ENCODE measurements around the gene RMDN3. TPM values are rescaled to one million over a fixed set of nuclear protein-coding genes. Genes with fewer than 3 reads are reported as not detected.

RMDN3 gene, protein sequence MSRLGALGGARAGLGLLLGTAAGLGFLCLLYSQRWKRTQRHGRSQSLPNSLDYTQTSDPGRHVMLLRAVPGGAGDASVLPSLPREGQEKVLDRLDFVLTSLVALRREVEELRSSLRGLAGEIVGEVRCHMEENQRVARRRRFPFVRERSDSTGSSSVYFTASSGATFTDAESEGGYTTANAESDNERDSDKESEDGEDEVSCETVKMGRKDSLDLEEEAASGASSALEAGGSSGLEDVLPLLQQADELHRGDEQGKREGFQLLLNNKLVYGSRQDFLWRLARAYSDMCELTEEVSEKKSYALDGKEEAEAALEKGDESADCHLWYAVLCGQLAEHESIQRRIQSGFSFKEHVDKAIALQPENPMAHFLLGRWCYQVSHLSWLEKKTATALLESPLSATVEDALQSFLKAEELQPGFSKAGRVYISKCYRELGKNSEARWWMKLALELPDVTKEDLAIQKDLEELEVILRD
- 34.6 TPM for total RNA-seq

DNA sequence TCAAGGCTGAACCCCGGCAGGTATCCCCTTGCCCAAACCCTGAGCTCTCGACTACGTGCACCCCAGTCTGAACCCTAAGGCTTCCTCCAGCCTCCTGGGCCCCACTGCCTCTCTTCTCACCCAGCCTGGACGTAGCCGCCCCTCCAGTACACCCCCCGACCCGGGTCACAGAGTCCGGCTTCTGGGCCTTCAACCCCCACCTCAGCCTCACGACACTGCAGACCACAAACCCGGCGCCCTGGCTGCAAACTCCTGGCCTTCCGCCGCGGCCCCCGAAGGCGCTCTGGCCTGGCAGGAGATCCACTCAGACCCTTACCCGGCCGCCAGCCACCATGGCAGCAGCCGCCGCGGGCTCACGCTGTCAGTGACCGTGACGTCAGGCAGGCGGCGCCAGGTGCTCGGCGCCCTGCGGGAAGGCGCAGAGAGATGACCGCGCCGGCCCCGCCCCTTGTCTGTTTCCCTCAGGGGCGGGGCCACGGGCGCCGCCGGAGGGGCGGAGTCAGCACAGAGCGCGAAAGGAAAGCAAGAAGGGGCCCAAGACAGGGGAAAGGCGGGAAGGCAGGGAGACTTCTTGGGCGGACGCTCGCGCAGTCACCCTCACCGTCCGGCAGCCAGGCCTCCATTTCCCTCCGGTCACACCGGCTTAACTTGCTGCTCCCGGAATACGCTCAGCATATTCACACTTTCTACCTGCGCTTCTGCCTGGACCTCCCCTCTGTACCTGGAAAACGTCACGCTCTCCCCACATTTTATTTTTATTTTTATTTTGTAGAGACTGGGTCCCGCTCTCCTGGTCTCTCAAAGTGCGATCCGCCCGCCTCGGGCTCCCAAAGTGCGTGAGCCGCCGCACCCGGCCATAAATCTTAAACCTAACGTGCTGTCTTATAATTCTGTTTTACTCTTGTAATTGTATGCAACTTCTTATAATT lies at the start of gene RMDN3:
TSS of gene RMDN3 (minus strand) at position 372 of the 929 bp plus-strand sequence. CDS start 471 bp downstream, outside the sequence.
- DNase-seq (ENCODE audit: low spot score): peak; percentile 93

DNA sequence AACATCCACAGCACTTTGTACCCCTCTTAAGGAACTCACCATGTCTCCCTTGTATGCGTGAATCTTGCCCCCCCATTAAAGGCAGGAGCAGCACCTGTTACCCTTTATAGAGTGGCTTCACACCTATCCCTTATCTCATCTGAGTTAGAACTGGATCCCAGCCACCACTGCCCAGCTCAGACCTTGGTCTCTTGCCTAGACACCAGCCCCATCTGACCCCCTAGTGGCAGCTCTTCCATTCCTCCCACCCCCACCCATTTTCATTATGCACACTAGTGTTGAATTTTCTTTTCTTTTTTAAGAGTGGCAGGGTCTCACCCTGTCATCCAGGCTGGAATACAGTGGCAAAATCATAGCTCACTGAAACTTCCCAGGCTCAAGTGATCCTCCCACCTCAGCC lies 48.6 kb upstream of the RMDN3 start:
- DNase-seq (ENCODE audit: low spot score): no peak

DNA sequence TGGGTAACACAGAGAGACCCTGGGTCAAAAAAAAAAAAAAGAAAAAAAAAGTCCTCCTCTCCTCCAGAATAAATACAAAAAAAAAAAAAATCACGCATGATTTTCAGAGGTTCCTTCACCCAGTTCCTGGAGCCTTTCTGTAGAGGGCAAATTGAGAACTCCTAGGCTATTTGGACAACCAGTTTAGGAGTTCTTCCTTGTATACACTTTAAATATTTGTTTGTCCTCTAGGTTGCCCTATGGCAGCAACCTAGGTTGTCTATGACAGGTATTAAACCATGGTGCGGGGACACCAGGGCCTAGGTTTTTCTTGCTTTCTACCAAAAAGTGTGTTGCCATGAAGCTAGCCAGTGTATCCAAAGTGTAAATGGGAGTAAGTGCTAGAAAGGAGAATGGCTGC lies 48.0 kb upstream of the RMDN3 start:
- no peak for DNase-seq (ENCODE audit: low spot score)

DNA sequence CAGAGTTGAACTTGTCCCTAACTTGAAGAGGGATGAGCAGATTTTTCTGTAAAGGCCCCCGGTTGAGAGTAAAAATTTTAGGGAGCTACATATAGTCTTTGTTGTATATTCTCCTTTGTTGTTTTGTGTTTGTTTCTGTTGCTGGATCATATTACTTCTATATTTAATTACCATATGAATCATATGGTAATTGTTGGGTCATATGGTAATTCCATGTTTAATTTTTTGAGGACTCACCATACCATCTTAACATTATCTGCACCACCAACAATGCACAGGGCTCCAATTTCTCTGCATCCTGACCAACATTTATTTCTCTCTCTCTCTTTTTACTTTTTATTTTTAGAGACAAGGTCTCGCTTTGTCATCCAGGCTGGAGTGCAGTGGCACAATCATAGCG lies 44.5 kb upstream of the RMDN3 start:
- DNase-seq (ENCODE audit: low spot score): no peak

DNA sequence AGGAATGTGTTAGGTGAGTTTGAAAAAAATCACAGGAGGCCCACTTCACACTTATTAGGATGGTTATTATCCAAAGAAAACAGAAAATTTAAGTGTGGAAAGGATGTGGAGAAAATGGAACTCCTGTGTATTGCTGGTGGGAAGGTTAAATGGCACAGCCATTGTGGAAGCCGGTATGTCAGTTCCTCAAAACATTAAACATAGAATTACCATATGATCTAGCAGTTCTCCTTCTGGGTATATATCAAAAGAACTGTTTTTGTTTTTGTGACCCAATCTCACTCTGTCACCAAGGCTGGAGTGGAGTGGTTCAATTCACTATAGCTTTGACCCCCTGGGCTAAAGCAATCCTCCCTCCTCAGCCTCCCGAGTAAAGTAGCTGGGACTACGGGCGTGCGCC lies 41.5 kb upstream of the RMDN3 start:
- no peak for DNase-seq (ENCODE audit: low spot score)

DNA sequence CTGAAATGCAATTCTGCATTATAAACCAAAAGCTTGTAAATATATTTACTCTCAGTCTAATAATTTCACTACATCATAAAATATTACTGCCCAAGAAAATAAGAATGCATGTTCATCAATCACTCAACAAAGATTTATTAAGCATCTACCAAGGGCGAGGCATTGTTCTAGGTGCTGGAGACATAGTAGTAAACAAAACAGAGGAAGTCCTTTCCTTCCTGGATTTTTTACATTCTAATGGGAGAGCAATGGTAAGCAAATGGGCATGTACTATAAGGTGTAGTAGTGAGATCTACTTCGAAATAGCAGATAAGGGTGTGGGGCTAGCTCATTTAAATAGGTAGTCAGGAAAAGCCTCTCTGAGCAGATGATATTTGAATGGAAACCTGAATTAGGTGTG lies 41.0 kb upstream of the RMDN3 start:
- DNase-seq (ENCODE audit: low spot score): no peak

DNA sequence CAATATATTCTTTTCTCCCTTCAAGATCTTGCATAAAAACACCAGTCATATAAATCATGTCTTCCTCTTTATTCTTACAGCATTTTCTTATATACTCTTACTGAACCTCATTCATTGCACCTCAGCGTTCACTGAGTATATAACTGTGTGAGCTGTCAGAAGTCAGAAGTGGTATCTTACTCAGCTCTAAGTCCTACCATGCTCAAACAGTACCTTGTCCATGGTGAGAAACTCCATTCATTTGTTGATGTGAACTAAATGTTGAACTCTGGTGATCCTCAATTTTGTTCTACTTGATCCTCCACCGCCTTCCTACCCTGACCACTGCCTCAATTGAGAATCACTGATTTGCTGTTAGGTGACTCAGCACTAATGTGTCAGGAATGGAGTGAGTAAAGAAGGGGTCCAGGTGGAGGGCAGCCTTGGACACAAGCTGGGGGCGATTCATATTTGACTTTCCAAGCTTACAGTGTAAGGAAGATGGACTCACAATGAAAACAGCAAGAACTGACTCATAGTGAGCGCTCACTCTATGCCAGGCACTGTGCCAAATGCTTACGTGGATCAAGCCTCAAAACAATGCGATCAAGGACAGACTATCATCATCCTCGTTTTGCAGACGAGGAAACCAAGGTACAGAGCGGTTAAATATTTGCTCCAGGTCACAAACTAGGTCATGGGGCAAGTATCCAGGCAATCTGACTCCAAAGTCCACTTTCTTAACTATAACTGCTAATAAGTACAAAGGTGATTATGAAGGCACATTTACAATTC lies 38.3 kb upstream of the RMDN3 start:
- no peak for DNase-seq (ENCODE audit: low spot score)

DNA sequence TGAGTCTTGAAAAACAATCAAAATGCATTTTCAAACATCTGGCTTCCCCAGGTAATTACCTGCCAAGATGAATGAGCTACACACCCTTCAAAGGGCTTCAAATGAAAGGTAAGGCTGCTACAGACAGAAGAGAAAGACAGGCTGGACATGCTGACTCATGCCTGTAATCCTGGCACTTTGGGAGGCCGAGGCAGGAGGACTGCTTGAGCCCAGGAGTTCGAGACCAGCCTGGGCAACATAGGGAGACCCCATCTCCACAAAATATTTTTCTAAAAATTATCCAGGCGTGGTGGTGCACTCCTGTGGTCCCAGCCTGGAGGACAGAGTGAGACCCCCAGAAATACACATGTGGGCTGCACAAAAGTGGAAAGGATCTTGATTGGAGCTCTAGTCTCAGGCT lies 37.3 kb upstream of the RMDN3 start:
- no peak for DNase-seq (ENCODE audit: low spot score)

DNA sequence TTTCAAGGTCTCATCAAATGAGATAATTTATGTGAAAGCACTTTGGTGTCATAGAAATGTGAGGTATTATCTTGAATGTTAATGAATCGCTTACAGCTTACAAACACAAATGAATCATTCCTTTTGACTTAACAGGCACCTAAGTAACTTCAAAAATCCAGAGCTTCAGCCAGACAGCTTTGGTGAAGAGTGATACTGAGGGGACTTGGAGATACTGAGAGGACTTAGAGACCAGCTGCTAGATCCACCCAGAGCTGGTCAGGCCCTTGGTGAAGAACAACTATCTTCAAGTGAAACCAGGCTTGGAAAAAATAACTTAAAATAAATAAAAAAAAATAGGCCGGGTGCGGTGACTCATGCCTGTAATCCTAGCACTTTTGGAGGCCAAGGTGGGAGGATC lies 35.7 kb upstream of the RMDN3 start:
- no peak for DNase-seq (ENCODE audit: low spot score)

DNA sequence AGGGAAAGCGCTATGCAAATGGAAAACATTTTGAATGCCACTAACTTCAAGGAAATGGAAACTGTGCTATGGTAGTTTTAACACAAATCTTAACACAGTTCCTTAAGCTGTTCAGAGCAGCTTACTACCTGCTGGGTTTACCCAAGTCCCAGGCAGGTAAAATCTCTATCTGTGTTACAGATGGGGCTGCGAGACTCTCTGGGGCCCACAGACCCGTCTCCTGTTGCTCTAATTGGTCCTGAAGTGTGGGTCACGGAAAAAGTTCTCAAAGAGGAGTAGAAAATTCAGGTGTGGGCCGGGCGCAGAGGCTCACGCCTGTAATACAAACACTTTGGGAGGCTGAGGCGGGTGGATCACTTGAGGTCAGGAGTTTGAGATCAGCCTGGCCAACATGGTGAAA lies 34.9 kb upstream of the RMDN3 start:
- DNase-seq (ENCODE audit: low spot score): no peak

DNA sequence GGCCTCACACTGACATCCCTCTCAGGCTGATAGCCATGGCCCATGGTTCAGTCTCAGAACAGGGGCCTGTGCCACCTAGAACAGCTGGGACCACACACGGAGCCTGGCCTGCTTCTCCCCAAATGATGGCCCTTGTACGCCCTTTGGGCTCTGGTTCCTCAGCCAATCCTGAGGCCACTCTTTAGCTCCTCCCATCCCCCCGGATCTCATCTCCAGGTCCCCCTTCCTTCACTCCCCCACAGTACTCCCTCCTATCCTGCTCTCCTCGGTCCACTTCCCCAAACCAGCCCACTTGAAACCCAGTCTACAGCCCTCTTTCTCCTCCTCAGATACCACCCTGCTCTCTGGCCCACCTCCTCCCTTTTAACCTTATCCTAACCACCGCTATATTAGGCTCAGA lies 34.1 kb upstream of the RMDN3 start:
- DNase-seq (ENCODE audit: low spot score): no peak

DNA sequence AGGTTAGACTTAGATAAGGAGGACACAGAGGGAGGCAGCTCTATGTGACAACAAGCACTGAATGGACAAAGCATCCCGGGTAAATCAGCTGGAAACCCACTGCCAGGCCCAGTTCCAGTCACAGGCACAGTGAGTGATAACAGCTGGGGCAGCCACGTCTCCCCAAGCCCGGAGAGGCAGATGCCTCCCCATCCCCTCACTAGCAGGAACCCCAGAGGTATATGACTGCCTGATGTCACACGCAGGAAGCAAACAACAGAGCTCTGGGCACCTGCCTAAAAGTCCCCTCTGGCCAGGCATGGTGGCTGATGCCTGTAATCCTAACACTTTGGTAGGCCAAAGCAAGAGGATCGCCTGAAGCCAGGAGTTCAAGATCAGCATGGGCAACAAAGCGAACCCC lies 32.9 kb upstream of the RMDN3 start:
- no peak for DNase-seq (ENCODE audit: low spot score)

DNA sequence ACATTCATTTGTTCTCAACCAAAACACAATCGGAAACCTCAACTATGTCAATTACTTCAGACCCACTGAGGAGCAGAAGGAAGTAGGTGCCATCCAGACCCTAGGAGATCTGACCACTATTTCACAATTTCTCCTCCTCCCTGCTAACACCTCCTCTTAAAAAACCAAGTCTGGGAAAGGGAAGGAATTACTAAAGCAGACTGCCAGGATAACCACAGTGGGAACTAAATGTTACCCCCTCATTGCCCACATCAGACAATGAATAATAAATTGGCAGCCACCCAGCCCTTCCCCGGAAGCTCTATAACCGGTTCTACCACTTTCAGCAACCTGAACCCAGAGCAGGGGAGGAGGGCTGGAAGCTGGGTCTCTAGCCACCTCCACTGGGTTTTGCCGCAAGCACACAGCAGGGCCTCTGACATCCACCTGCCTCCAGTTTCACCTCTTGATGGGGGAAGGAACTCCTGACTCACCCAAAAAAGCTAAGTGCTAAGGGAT lies 32.3 kb upstream of the RMDN3 start:
- DNase-seq (ENCODE audit: low spot score): peak; percentile 85

DNA sequence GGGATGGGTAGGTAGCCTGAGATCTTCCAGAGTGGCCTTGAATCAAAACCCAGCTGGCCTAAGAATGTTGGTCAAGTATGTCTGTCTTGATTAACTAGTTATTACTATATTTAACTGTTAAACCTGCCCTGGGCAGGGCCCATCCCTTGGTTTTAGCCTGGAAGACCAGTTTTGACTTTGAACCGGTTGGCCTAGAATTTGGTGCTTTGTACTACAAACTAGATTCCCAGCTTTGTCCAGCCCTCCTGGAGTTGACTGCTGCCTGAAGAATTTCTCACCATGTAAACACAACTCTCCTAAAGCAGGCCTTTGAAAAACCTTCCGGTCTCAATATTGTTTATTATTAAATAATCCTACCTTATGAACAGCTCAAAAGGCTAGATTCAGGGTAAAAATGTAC lies 30.8 kb upstream of the RMDN3 start:
- DNase-seq (ENCODE audit: low spot score): no peak

DNA sequence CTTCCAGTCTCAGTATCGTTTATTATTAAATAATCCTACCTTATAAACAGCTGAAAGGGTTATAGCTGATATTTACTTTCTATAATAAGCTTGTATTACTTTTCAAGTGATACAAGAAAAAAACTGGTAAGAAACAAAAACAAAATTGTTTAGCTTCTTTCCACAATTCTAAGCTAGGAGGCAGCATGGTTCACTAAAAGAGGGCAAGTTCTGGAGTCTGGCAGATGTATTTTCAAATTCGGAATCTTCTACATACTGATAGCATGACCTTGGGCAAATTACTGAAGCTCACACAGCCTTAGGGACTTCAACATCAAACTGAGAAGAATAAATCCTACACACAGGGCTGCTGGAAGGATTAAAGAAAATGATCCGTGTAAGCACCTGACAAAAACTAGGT lies 30.1 kb upstream of the RMDN3 start:
- no peak for DNase-seq (ENCODE audit: low spot score)

DNA sequence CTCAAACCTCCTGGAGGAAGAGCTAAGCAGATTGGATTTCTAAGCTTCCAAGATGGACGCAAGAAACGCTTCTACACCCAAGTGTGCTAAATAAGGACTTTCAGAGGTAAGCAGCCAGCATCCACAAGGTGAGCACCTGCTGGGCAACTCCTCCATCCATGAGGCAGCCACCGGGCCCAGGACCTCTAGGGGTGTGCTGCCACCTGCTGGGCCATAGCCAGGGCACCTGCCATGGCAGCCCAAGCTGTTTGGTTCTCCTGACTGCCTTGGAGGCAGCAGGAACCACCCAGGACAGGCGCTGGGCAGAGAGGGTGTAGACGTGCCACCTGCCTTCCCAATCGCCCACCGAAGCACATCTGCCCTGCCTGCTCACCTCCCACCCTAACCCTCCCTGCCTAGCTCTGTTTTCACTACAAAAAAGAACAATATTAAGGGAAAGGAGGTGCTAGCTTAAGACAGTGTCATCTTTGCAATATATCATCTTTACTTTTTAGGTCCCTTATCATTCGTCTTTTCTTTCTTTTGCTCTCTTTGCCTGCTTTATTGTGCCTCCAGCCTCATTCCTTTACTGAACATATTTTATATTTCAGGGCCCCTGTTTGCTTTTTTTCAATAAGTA lies 27.7 kb upstream of the RMDN3 start:
- DNase-seq (ENCODE audit: low spot score): peak; percentile 78

DNA sequence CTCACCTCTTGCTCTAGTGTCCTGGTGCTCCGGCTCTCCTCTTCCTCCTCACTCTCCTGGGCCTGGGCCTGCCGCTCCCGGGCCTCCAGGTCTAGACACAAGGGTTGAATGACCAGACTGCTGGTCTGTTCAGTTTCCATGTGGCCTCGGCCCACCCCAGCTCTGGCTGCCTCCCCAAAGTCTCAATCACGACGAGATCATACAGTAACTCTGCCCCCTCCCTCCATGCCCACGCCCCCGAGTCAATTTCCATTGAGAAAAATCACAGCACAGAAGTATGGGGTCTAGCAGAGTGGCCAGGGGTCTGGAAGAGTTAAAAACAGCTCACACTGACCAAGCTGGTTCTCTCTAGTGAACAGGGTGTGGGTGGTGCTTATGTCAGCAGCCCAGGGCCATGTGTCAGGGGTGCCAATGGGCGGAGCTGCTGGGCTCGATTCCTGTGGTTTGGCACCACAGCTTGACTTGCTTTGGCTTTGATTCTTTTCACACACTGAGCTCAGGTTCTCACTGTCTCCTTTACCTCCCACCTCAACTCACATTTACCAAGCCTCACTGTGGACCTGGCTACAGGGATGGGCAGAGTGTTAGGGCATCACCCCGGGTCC lies 21.6 kb upstream of the RMDN3 start:
- DNase-seq (ENCODE audit: low spot score): peak; percentile 74

DNA sequence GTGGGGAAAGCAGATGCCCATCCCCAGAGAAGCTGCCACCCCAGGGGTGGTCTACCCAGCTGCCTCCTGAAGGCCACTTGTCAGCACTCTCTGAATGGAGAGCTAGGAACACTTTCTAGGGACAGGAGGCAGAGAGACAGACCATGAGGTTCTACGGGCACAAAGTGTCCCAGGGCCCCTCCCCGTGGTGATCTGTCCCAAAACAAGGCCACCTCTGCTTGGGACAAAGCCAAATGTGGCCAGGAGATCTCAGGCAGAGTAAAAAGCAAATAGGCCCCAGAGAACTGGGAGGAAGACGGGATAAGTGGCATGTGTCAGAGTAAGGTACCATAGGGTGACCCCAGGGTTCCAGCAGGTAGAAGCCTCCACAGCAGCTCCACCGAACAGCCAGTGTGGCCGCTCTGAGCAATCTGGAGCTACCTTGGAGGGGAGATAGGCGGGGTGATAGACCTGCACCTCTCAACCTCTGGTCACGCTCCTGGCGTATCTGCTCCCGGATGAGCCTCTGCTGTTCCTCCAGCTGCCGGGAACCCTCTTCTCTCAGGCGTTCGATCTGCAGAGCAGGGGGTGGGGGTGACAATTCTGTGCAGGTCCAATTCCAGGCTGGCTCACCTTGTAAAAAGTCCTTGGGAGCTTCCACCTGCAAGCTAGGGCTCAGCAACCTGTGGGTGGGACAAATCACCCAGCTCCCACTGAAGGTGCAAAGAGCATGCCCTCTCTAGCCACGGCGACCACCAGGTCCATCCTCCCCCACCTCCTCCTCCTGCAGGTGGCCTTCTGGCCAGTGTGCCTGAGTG lies 20.9 kb upstream of the RMDN3 start:
- DNase-seq (ENCODE audit: low spot score): no peak

DNA sequence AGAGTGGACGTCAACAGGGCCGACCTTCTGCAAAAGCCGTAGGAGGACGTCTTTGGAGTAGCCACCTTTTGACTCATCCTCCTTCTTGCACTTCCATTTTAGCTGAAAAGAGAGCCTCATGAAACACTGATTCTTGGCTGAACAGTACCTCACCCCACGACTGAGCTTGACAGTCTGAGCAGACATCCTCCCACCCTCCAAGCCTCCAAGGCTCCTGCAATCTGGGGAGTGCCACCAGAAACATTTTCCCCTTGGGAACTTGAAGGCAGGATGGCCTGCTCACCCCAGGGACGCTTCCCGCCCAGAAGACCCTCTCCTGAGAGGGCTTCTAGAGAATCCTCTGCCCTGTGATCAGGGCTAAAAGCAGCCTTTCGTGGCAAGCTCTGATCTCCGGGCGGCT lies 20.0 kb upstream of the RMDN3 start:
- no peak for DNase-seq (ENCODE audit: low spot score)

DNA sequence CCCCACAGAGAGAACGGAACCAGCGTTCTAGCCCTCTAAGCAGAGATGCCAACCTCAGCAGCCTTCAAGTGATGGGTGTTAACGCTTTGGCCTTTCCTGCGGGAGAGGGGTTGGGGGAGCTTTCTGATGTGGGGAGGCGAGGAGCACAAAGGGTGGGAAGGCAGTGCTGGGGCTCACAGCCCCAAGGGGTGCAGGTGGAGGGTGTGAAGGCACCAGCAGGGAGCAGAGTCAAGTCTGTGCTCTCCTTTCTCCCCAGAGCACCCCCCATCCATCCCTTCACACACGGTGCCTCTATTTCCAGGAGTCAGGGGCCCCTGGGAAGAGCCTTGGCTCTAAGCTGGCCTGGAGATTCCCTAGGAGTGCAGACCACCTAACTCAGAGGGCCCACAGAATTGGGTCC lies 18.8 kb upstream of the RMDN3 start:
- DNase-seq (ENCODE audit: low spot score): no peak

Measured in ureter (tissue), 1 donor.